ENCODE data around the gene ATP6V0D1.

- no peak for TF ChIP-seq EP300 (IDR thresholded peaks at IDR 0.05)
- TF ChIP-seq POLR2A (IDR thresholded peaks at IDR 0.05; ENCODE audit: low read length), result no peak
- TF ChIP-seq ELK1 (IDR thresholded peaks at IDR 0.05; ENCODE audit: low read depth, low read length), result no peak
- no peak for TF ChIP-seq CTCF (IDR thresholded peaks at IDR 0.05)
- no peak for TF ChIP-seq ZC3H11A (IDR thresholded peaks at IDR 0.05)
- TF ChIP-seq HOXA7 (CRISPR knock-in tag; IDR thresholded peaks at IDR 0.05), result no peak
- no peak for TF ChIP-seq REST (IDR thresholded peaks at IDR 0.05)
- no peak for TF ChIP-seq RAD21 (conservative IDR thresholded peaks at IDR 0.05 in 1 of 2, IDR thresholded peaks at IDR 0.05 in 1 of 2)
- TF ChIP-seq TFCP2L1 (CRISPR knock-in tag; IDR thresholded peaks at IDR 0.05), result no peak
These were observed 31.2 kb downstream of the ATP6V0D1 start for GRCh38 chr16:67449739-67450138.
